Gastrocnemius medialis (tissue), 4 donors: Measurements from ENCODE around the gene CSAD. TPM values are rescaled to one million over a fixed set of nuclear protein-coding genes. Genes with fewer than 3 reads are reported as not detected.

Experiments used
- ATAC-seq, 2 donors: fragments of 150-250 bp; one replicate each; pipeline ENCODE4 v1.9.1; 2016
- DNase-seq, 2 donors: peaks; one replicate each; pipeline ENCODE4 v3.0.0-alpha.2; 2019
- H3K27ac ChIP-seq, 4 donors: fragments of 200-600 bp; sonication (generic); 1 replicate in 1 of 4; 2 replicates in 3 of 4; pipeline ENCODE4 v1.5.1; 2016 to 2018; ENCODE audit warnings: mild to moderate bottlenecking in 2 of 4, moderate library complexity in 1 of 4
- H3K27me3 ChIP-seq, 3 donors: fragments of 200-600 bp; sonication (generic) in 2 of 3; 1 replicate in 1 of 3; 2 replicates in 2 of 3; pipeline versions ENCODE4 v1.5.1 to v1.6.0; 2016 to 2019; ENCODE audit warnings: mild to moderate bottlenecking in 1 of 3, moderate library complexity in 1 of 3
- H3K36me3 ChIP-seq, 2 donors: fragments of 200-600 bp; sonication (generic) in 1 of 2; one replicate each; pipeline ENCODE4 v1.5.1; 2017 to 2018
- H3K4me1 ChIP-seq, 2 donors: fragments of 200-600 bp; sonication (generic) in 1 of 2; one replicate each; pipeline ENCODE4 v1.5.1; 2016 to 2017; ENCODE audit warnings: mild to moderate bottlenecking in 2 of 2
- H3K4me3 ChIP-seq, 4 donors: fragments of 200-600 bp; sonication (generic) in 3 of 4; 1 replicate in 1 of 4; 2 replicates in 3 of 4; pipeline ENCODE4 v1.5.1; 2016 to 2019; ENCODE audit warnings: mild to moderate bottlenecking in 2 of 4
- H3K9me3 ChIP-seq, 3 donors: fragments of 200-600 bp; sonication (generic) in 2 of 3; 1 replicate in 1 of 3; 2 replicates in 2 of 3; pipeline ENCODE4 v1.5.1; 2016 to 2019
- POLR2A ChIP-seq, 2 donors: fragments of 450-650 bp; IDR thresholded peaks; one replicate each; pipeline ENCODE4 v1.6.1; 2017; ENCODE audit warnings: antibody characterized with exemption in 2 of 2, mild to moderate bottlenecking in 2 of 2, moderate library complexity in 2 of 2
- in situ Hi-C, 4 donors: fragments of 200-750 bp; cut with MboI; loops; one replicate each; pipeline versions ENCODE4 v1.15.0 to v1.8.0; 2017; ENCODE audit warnings: low sequenced_read_pairs in 4 of 4
- intact Hi-C: fragments of 100-400 bp; cut with DNase I; formaldehyde crosslinking; loops from one replicate; pipeline ENCODE4 v1.15.1; 2023; ENCODE audit warnings: low total_unique reads
- total RNA-seq, 4 donors: library from RNA; depleted of rRNA; stranded (reverse); fragments of >200 nt; gene quantifications; one replicate each; pipeline versions ENCODE4 v1.1.0 to v1.2.3, GENCODE V29; 2016
- TF ChIP-seq, protein P1 (sequence below), 5 experiments: fragments of 450-650 bp in 3 of 5; fragments of 200-600 bp in 2 of 5; sonication (generic) in 2 of 5; IDR thresholded peaks in 4 of 5; conservative IDR thresholded peaks in 1 of 5; 1 replicate in 4 of 5; 2 replicates in 1 of 5; pipeline ENCODE4 v1.5.1; 2016 to 2019; ENCODE audit warnings: antibody characterized with exemption in 5 of 5, mild to moderate bottlenecking in 3 of 5, moderate library complexity in 3 of 5

CSAD gene
- total RNA-seq, 4 donors from 2014 or later, result 0.68 to 14.9 (median 1.9) TPM

GRCh38 chr12:53201177-53201541 is 20.4 kb upstream of the CSAD start:
- in situ Hi-C loops, result no loop called here
- peaks cover 0 to 9% of the 10 kb centered on the region in 2 donors for H3K4me1 ChIP-seq

GRCh38 chr12:53200458-53201176 is 19.9 kb upstream of the CSAD start:
- H3K4me3 ChIP-seq, result no peak overlapping the region
- TF ChIP-seq POLR2A (IDR thresholded peaks at IDR 0.05), result no peak
- TF ChIP-seq, protein P1, sequence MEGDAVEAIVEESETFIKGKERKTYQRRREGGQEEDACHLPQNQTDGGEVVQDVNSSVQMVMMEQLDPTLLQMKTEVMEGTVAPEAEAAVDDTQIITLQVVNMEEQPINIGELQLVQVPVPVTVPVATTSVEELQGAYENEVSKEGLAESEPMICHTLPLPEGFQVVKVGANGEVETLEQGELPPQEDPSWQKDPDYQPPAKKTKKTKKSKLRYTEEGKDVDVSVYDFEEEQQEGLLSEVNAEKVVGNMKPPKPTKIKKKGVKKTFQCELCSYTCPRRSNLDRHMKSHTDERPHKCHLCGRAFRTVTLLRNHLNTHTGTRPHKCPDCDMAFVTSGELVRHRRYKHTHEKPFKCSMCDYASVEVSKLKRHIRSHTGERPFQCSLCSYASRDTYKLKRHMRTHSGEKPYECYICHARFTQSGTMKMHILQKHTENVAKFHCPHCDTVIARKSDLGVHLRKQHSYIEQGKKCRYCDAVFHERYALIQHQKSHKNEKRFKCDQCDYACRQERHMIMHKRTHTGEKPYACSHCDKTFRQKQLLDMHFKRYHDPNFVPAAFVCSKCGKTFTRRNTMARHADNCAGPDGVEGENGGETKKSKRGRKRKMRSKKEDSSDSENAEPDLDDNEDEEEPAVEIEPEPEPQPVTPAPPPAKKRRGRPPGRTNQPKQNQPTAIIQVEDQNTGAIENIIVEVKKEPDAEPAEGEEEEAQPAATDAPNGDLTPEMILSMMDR (IDR thresholded peaks at IDR 0.05 in 4 of 5, conservative IDR thresholded peaks at IDR 0.05 in 1 of 5), result no peak
- DNase-seq (no peak), ATAC-seq (no peak)
- H3K27ac ChIP-seq, result no peak overlapping the region
- H3K27me3 ChIP-seq, result peaks cover 0 to 5% (median 3%) of the 10 kb centered on the region in 3 donors
- no peaks in the 10 kb centered on the region for H3K36me3 ChIP-seq
- intact Hi-C loops, result no loop called here
- no peaks in the 10 kb centered on the region for H3K9me3 ChIP-seq
- H3K4me1 ChIP-seq, result peaks cover 0 to 9% of the 10 kb centered on the region in 2 donors
- in situ Hi-C loops, result no loop called here

More at GRCh38 chr12:53201177-53201541, 20.4 kb upstream of the CSAD start:
- Histone ChIP-seq H3K36me3 (no peaks in the 10 kb centered on the region), H3K27ac (no peak overlapping the region), H3K9me3 (no peaks in the 10 kb centered on the region), H3K27me3 (peaks cover 0 to 5% (median 3%) of the 10 kb centered on the region in 3 donors), H3K4me3 (no peak overlapping the region)
- no peak for TF ChIP-seq POLR2A (IDR thresholded peaks at IDR 0.05)
- TF ChIP-seq, protein P1 (IDR thresholded peaks at IDR 0.05 in 4 of 5, conservative IDR thresholded peaks at IDR 0.05 in 1 of 5), result no peak
- no peak for ATAC-seq
- DNase-seq, result no peak
- intact Hi-C loops, result no loop called here

- peaks cover 0 to 5% (median 3%) of the 10 kb centered on the region in 3 donors for H3K27me3 ChIP-seq
- peaks cover 0 to 9% of the 10 kb centered on the region in 2 donors for H3K4me1 ChIP-seq
- TF ChIP-seq, protein P1 (IDR thresholded peaks at IDR 0.05 in 4 of 5, conservative IDR thresholded peaks at IDR 0.05 in 1 of 5), result no peak
- no peak for TF ChIP-seq POLR2A (IDR thresholded peaks at IDR 0.05)
- in situ Hi-C loops (no loop called here), intact Hi-C loops (no loop called here)
- no peaks in the 10 kb centered on the region for H3K9me3 ChIP-seq
- no peak overlapping the region for H3K4me3 ChIP-seq
- ATAC-seq, result no peak
- H3K27ac ChIP-seq, result no peak overlapping the region
- DNase-seq, result no peak
- H3K36me3 ChIP-seq, result no peaks in the 10 kb centered on the region
Measured at GRCh38 chr12:53200107-53200457, 19.4 kb upstream of the CSAD start.

GRCh38 chr12:53199700-53200099 is 19.0 kb upstream of the CSAD start:
- DNase-seq (no peak), ATAC-seq (no peak)
- Histone ChIP-seq H3K4me3 (no peak overlapping the region), H3K36me3 (no peaks in the 10 kb centered on the region), H3K27me3 (peaks cover 0 to 5% (median 3%) of the 10 kb centered on the region in 3 donors), H3K27ac (no peak overlapping the region), H3K9me3 (no peaks in the 10 kb centered on the region), H3K4me1 (peaks cover 0 to 9% of the 10 kb centered on the region in 2 donors)
- intact Hi-C loops, result no loop called here
- no peak for TF ChIP-seq POLR2A (IDR thresholded peaks at IDR 0.05)
- TF ChIP-seq, protein P1 (IDR thresholded peaks at IDR 0.05 in 4 of 5, conservative IDR thresholded peaks at IDR 0.05 in 1 of 5), result no peak
- in situ Hi-C loops, result loop anchor here in 1 of 4 donors (25.0 kb wide), 1 partner anchor 137 kb away; the partner anchor contains the start of gene TNS2
